GM18517 (cell line): ENCODE data around the gene DNAJA3.

ENCODE experiments used
- ATAC-seq: cut with Tn5 transposase; IDR thresholded peaks from one replicate; pipeline ENCODE4 v1.9.1; 2021; ENCODE audit warnings: mild to moderate bottlenecking, moderate library complexity; ENCODE audit not compliant: unreplicated experiment

DNAJA3 gene

DNA sequence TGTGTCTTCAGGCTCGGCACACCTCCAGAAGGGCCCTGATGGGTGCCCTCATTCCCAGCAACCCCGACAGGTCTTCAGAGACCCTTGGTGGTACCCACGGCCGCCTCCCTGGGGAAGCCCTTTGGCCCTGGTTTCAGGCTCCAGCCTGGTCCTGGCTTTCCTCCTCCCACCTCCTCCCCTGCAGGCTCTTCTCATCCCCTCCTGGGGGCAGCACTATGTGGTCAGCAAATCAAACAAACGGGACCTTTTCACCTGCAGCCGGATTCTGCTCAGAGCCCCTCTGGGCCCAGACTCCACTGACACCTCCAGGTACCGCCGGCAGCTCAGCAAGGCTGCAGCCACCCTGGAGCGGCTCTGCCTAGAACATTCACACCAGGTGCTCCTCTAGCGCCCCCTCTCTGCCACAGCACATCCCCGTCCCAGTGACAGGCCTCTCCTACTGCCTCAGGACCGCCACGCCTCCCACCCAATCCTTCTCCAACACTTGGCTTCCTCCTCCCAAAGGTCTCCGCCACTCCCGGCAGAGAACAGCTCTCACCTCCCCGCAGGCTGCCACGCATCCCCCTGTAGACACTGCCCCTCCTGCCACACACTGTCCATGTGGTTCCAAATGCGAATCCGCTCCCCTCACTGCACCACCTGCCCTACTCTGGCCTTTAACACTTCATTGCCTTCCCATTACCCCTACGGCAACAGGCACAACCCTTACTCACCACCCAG, 21.3 kb upstream of the DNAJA3 start:
- ATAC-seq = no peak

GRCh38 chr16:4404967-4405696, 20.5 kb upstream of the DNAJA3 start:
- no peak for ATAC-seq

DNA sequence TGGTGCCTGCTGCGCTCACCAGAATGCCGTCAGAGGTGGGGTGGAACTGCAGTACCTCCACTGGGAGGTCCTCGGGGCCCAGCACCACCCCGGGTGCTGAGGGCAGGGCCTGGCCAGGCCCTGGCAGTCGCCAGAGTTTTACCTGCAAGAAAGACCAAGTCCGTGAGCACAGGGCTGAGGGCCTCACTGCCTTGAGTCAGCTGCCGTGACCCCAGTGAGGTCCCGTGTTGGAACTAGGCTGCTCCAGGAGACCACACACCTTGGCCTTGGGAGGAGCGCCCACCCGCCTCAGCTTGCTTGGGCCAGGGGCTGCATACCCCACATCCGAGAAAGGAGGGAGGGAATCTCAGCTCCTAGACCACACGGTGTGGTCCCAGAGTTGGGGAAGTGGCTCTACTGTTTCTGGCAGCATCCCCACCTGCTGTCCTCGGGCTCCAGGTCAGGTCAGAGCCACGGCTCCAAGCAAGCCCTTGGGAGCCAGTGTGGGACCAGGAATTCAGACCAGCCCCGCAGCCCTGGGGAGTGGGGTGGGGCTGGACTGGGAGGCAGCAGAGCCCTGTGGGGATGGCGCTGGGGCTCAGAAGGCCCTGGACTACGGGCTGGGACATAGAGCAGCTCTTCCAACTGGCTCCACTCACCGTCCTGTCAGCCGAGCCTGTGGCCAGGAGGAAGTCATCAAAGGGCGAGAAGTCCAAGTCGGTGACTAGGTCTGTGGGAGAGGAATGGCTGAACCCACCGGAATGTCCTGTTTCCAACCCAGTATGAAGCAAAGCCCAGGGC, 17.9 kb upstream of the DNAJA3 start:
- ATAC-seq = no peak

- no peak for ATAC-seq
These were observed 17.4 kb upstream of the DNAJA3 start for GRCh38 chr16:4408323-4408690.

DNA sequence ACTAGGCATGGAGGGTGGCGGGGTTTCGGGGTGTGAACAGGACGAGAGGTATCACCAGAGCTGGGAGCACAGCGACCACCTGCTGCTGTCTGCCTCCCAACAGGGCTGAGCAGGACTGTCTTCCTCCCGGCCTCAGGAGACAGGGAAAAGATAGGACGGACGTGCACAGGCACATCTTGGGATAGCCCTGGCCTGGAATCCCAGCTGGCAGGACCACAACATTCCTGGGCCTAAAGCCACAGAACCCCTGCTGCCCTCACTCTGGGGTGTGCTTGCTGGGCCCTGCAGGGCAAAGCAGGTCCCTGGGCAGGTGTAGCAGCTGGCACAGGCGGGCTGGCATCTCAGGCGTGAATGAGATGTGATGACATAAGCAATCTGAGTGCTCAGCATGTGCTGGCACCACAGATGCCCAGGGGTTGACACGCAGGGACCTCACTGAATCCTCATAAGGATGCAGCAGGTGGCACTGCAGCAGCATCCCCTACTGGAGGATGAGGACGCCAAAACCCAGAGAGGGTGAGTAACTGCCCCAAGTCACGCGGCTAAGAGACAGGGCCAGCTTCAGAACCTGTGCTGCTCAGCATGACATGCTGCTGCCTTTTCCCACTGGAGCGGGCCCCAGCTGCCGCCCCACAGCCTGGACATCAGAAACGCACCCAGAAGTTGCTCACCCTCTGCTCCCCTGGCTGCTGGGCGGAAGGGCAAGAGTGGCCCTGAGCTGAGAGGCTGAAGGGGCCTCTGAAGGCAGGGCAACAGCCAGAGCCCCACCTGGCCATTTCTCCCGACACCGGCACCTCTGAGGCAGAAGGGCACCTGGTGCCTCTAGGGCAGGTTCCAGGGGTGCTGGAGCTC, 16.4 kb upstream of the DNAJA3 start:
- ATAC-seq = no peak

- ATAC-seq = no peak
These were observed 15.2 kb upstream of the DNAJA3 start for GRCh38 chr16:4410335-4411075.

DNA sequence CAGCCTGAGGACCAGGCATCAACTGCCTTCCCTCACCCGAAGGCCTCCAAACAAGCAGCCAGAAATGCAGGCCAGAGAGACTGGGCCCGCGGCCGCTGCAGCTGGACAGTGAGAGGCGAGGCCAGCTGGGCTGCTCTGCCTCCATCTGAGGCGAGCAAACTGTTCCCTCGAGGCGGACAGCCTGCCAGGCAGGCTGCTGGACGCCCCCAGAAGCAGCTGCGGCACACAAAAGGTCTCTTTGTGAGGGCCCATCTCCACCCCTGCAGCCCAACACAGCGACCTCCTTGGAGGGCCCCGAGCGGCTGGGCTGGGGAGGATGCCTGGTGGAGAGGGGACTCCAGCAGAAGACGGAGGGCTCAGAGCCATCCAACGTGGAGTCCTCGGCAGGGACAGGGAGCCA, 14.0 kb upstream of the DNAJA3 start:
- no peak for ATAC-seq

DNA sequence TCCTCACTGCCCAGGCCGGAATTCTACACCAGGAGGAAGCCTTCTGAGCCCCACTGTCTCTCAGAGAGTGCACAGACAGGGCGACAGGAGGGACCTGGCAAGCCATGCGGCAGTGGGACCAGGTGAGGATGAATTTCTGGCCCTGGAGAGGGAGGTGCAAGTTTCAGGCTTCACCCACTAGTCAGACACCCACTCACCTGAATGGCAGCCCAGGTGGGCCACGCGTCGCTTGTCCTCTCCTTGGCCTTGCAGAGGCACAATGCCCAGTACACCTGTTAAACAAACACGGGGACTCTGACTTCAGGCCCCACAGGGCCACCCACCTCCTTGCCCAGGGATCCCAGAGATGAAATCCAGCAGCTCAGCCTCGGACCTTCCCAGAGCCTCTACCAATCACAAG, 13.5 kb upstream of the DNAJA3 start:
- no peak for ATAC-seq

- ATAC-seq = no peak
These were observed 12.8 kb upstream of the DNAJA3 start for GRCh38 chr16:4412854-4413253.

GRCh38 chr16:4414187-4414917, 11.3 kb upstream of the DNAJA3 start:
- peak; percentile 72 for ATAC-seq

DNA sequence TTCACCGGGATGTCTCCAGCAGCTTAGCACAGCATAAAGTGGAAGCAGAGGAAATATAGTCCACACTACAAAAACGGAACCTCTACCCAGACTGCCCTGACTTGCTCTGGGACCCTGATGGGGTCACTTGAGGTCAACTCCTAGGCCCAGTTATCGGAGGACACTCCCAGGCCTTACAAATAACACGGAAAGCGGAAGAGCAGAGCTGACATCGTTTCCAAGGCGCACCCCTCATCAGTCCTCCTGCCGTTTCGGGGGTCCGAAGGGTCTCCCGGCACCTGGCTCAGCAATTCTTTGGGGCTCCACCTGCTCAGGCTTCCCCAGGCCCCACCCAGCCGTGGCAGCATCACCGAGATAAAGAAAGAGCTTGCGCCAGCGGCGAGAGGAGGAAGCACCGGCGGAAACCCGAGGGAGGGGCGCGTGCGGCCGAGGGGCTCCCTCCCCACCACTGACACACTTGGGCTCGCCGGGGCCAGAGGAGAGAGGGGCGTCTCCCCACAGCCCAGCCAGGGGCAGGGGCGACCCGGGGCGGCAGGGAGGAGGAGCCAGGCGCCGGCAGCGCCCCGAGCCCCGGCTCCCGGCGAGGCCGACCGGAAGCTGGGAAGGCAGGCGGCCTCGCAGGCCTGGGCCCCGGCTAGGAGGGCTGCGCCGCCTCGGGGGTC, 10.0 kb upstream of the DNAJA3 start:
- ATAC-seq = no peak

GRCh38 chr16:4416200-4417032, 9.3 kb upstream of the DNAJA3 start, which contains the start of gene CORO7:
TSS of gene CORO7 (minus strand) at chr16:4416596. CDS start at chr16:4416518, 78 bp downstream.
- peak; percentile 41 for ATAC-seq

DNA sequence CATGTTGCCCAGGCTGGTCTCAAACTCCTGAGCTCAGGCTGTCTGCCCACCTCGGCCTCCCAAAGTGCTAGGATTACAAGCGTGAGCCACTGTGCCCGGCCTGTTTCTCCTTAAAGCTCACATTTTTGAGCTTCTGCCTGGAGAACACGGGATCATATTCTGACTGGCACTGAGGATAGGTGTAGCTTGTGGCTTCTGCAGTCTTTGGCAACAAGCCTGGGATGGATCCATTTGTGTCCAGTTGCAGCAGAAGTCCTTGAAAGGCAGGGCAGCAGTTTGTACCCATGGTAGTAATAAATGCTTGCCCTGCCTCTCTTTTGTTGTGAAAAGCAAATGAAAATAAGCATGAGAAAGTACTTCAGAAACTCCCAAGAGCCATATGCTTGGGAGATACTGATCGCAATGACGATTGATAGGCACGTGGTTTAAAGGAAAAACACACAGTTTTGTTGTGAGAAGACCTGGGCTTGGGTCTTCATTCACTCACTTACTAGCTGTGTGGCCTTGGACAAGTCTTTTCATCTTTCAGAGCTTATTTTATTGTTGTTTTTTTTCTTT, 6.2 kb upstream of the DNAJA3 start:
- ATAC-seq = no peak

GRCh38 chr16:4420505-4421105, 5.1 kb upstream of the DNAJA3 start:
- no peak for ATAC-seq

- peak; percentile 30 for ATAC-seq
These were observed 485 bp downstream of the DNAJA3 start for GRCh38 chr16:4426021-4426684.

DNA sequence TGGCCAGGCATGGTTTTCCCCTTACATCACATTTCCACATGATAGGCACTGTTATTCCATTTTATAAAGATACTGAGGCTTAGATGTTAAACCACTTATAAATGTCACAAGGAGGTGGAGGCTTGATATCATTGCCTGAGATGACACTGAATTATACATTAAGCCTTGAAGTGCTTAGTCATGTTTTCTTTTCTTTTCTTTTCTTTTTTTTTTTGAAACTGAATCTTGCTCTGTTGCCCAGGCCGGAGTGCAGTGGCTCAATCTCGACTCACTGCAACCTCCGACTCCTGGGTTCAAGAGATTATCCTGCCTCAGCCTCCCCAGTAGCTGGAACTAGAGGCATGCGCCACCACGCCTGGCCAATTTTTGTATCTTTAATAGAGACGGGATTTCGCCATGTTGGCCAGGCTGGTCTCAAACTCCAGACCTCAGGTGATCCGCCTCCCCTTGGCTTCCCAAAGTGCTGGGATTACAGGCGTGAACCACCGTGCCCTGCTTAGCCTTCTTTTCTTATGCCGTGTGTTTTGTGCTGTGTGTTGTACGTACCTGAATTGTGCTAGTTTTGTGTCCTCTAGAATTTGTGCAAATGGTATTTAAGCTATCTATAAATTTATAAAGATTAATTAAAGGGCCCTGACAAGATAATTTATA, 1.2 kb downstream of the DNAJA3 start:
- no peak for ATAC-seq
